Stimulated activated memory B cell treated with anti-CD40 and anti-IgM and Interleukin-4, amounts not matched to agents 10 μg/mL and 1 μg/mL and 100 μg/mL, for 72 hours (primary cell): ENCODE results near the gene CAPS.
A peak's percentile ranks its signal among the peaks of the same experiment; 100 is the strongest.

Experiments used
- ATAC-seq: fragments of 150-1000 bp; cut with Tn5 transposase; 2 replicates; pipeline ENCODE4 v1.10.0; 2021
- H3K27ac Mint-ChIP-seq: one replicate; pipeline ENCODE4 v1.8.0; 2022; ENCODE audit warnings: mild to moderate bottlenecking, mixed read lengths
- H3K27me3 Mint-ChIP-seq: one replicate; pipeline ENCODE4 v1.8.0; 2022; ENCODE audit warnings: mixed read lengths
- H3K36me3 Mint-ChIP-seq: one replicate; pipeline ENCODE4 v1.8.0; 2022; ENCODE audit warnings: mixed read lengths
- H3K4me1 Mint-ChIP-seq: one replicate; pipeline ENCODE4 v1.8.0; 2022; ENCODE audit warnings: mixed read lengths
- H3K4me3 Mint-ChIP-seq: one replicate; pipeline ENCODE4 v1.8.0; 2022; ENCODE audit warnings: mild to moderate bottlenecking, moderate library complexity, mixed read lengths
- H3K9me3 Mint-ChIP-seq: one replicate; pipeline ENCODE4 v1.8.0; 2022; ENCODE audit warnings: mixed read lengths

Gene CAPS

DNA sequence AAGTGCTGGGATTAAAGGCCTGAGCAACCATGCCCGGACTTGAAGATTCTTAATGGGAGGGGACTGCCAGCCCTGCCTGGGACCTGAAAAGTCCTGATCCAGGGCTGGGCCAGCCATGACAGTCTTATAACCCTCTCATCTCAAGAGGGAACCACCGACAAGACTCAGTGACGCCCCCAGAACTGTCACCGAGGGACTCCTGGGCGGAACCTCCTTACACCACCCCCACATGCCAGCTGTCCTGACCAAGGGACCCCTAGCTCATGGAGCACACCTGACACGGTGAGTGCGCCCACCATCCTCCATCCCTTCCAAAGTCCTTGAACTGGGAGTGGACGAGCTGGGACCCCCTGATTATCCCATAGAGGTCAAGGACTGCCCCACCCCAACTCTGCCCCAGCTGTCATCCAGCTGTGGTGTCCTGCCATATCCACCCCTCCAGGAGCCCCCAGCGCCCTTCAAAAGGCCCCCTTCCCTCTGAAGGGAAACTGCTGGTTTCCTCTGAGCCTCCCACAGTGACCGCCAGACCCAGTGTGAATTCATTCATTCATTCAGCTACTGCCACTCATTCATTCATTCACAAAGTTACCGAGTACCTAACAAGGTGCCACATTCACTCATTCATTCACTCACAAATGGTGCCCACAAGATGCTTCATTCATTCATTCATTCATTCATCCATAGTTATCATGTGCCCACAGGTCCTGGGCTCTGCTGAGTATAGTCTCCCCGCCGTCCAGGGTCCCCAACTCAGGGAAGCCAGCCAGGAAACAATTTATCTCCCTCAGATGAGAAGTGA, 14.1 kb upstream of the CAPS start:
- no peak overlapping the region for H3K4me3 Mint-ChIP-seq
- peaks cover 37% of the 10 kb centered on the region for H3K4me1 Mint-ChIP-seq
- no peaks in the 10 kb centered on the region for H3K27me3 Mint-ChIP-seq
- no peak overlapping the region for H3K27ac Mint-ChIP-seq
- H3K9me3 Mint-ChIP-seq = no peaks in the 10 kb centered on the region
- peaks cover 39% of the 10 kb centered on the region for H3K36me3 Mint-ChIP-seq
- ATAC-seq = no peak

DNA sequence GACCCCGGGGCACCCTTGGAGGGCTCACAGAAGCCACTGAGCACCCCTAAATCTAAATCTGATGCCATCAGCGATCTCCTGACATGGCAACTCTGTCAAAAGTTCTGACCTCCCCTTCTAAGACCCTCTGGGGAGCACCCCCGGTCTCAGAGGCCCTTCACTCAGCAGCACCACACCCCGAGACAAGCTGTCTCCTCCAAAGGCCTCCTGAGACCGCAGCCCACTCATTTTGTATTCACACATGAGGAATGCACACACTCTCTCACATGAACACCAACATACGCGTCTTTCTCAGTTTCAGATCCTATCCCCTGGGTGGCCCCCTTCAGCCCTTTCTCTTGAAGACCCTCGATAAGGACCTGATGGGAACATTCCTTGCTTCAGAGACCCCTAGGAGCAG, 13.1 kb upstream of the CAPS start:
- no peaks in the 10 kb centered on the region for H3K9me3 Mint-ChIP-seq
- H3K4me3 Mint-ChIP-seq = no peak overlapping the region
- peaks cover 28% of the 10 kb centered on the region for H3K36me3 Mint-ChIP-seq
- H3K4me1 Mint-ChIP-seq = peaks cover 40% of the 10 kb centered on the region
- no peak for ATAC-seq
- H3K27me3 Mint-ChIP-seq = no peaks in the 10 kb centered on the region
- no peak overlapping the region for H3K27ac Mint-ChIP-seq

DNA sequence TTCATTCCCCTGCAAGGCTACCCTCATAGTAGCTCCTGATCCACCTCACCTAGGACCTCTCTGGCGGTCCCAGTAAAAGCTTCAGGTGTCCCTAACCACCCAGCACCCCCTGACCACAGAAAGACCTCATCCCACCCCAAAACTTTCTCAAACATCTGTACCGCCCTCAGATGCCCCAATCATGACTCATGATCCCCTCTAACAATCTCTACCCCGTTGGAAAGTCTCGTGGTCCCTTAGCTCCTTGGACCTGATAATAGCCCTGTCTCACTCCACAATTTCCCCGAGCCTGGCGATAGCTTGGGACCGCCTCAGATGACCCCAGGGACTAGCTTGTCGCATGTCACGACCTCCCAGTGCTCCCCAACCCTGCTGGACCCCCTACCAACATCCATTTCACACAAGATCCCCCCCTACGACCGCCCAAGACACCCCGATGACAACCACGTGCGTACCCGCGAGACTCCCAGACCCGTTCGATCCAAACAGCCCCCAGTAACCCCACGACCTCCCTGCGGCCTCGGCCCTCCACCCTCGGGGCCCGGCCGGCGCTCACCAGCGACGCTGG, 10.9 kb upstream of the CAPS start:
- Mint-ChIP-seq H3K4me1 (peaks cover 52% of the 10 kb centered on the region), H3K27me3 (no peaks in the 10 kb centered on the region), H3K4me3 (peak overlapping the region; percentile 95), H3K36me3 (peaks cover 31% of the 10 kb centered on the region), H3K9me3 (no peaks in the 10 kb centered on the region), H3K27ac (peak overlapping the region; percentile 98)
- ATAC-seq = no peak

DNA sequence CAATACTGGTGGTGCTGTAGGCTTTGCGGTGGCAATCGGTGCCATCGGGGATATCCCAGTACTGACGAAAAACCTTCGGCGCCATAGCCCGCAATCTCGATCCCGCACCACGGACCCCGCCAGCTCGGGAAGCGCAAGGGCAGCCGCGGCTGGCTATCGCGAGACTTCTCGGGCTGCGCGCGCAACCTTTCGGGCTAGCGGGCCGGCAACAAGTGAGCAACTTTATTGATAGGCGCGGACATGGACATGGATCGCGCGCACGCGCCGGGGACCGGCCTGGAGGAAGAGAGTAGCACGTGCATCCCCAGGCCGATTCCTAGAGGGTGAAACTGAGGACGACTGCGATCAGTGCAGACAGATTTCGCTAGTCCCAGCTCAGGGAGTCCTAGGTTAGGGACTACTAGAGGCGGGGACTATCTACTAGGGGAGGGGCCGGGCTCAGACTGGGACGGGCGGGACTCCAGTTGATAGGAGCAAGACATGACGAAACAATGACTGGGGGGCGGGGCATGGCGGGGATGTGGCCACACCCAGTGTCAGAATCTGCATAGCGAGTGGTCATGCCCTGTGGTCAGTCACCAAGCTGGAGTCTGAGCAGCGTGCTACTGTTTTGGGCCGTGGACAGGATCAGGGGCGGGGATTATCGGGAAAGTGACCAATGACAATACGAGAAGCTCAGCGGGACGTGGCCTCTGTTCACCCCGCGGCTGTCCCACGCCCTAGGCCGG, 10.3 kb upstream of the CAPS start, which contains the start of gene NDUFA11:
TSS of gene NDUFA11 (minus strand) at position 167 of the 728 bp plus-strand sequence. CDS start at position 85, 82 bp downstream.
- peaks cover 31% of the 10 kb centered on the region for H3K36me3 Mint-ChIP-seq
- no peaks in the 10 kb centered on the region for H3K27me3 Mint-ChIP-seq
- H3K4me3 Mint-ChIP-seq = peak within 1 kb of the TSS; percentile 95
- no peaks in the 10 kb centered on the region for H3K9me3 Mint-ChIP-seq
- H3K27ac Mint-ChIP-seq = peak within 1 kb of the TSS; percentile 98
- peaks cover 52% of the 10 kb centered on the region for H3K4me1 Mint-ChIP-seq
- ATAC-seq = peak; percentile 75

DNA sequence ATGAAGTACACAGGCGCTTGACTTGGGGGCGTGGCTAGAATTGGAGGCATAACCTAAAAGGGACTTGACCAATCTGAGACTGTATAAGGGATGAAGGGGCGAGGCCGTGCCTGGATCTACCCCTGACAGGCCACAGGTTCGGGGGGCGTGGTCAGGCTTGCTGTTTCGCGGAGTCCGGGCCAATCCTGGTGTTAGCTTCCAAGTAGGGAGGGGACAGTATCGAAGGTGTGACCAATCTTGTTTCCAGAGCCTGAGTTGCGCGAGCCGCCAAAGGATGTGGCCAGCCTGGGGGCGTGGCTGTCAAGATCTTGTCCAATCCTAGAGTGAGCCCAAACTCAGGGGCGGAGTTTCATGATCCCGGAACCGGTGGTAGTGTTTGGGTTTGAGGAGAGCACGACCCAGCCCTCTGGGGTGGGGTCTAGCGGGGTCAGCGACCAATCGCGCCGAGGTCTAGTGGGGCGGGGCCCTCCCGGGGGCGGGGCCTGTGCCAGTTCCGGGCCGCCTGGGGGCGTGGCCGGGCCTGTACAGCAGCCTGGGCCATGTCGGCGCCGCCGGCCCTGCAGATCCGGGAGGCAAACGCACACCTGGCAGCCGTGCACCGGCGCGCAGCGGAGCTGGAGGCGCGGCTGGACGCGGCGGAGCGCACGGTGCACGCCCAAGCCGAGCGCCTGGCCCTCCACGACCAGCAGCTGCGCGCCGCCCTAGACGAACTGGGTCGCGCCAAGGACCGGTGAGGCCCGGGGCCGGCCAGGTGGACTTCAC, 9.5 kb upstream of the CAPS start, which contains the start of gene VMAC:
TSS of gene VMAC (plus strand) at position 521 of the 762 bp plus-strand sequence. CDS start at position 540, 19 bp downstream.
- H3K4me3 Mint-ChIP-seq = peak within 1 kb of the TSS; percentile 95
- H3K4me1 Mint-ChIP-seq = peaks cover 52% of the 10 kb centered on the region
- ATAC-seq = peak; percentile 93
- H3K9me3 Mint-ChIP-seq = no peaks in the 10 kb centered on the region
- H3K27ac Mint-ChIP-seq = peak within 1 kb of the TSS; percentile 98
- H3K27me3 Mint-ChIP-seq = no peaks in the 10 kb centered on the region
- peaks cover 31% of the 10 kb centered on the region for H3K36me3 Mint-ChIP-seq

DNA sequence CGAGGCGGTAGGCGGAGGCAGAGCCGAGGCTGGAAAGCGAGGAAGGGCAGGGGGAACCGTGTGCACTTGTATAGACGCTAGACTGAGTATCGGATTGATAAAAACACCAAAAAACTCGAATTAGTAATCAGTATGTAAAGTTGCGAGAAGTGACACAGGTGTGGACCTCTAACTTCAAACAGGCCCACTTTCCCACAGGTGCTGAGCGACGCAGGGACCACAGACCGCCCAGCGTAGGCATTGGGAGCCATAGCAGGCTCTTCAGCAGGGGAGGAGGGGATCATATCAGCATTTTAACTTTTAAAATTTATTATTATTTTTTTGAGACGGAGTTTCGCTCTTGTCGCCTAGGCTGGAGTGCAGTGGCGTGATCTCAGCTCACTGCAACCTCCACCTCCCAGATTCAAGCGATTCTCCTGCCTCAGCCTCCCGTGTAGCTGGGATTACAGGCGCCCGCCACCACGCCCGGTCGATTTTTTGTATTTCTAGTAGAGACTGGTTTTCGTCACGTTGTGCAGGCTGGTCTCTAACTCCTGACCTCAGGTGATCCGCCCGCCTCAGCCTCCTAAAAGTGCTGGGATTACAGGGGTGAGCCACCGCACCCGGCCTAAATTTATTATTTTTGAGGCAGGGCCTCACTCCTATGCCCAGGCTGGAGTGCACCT, 8.8 kb upstream of the CAPS start:
- H3K4me1 Mint-ChIP-seq = peaks cover 46% of the 10 kb centered on the region
- H3K4me3 Mint-ChIP-seq = peak overlapping the region; percentile 95
- no peaks in the 10 kb centered on the region for H3K9me3 Mint-ChIP-seq
- peaks cover 26% of the 10 kb centered on the region for H3K36me3 Mint-ChIP-seq
- H3K27ac Mint-ChIP-seq = peak overlapping the region; percentile 98
- H3K27me3 Mint-ChIP-seq = no peaks in the 10 kb centered on the region
- ATAC-seq = no peak

DNA sequence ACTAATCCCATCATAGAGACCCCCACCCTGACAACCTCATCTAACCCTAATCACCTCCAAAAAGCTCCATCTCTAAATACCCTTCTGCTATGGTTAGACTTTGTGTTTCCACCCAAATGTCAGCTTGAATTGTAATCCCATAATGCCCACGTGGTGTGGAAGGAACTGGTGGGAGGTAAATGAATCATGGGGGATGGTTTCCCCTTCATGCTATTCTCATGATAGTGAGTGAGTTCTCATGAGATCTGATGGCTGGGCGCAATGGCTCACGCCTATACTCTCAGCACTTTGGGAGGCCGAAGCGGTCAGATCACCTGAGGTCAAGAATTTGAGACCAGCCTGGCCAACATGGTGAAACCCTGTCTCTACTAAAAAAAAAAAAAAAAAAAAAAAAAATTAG, 6.8 kb upstream of the CAPS start:
- peaks cover 29% of the 10 kb centered on the region for H3K4me1 Mint-ChIP-seq
- H3K27ac Mint-ChIP-seq = no peak overlapping the region
- H3K36me3 Mint-ChIP-seq = peaks cover 27% of the 10 kb centered on the region
- H3K9me3 Mint-ChIP-seq = no peaks in the 10 kb centered on the region
- no peak for ATAC-seq
- no peak overlapping the region for H3K4me3 Mint-ChIP-seq
- no peaks in the 10 kb centered on the region for H3K27me3 Mint-ChIP-seq

DNA sequence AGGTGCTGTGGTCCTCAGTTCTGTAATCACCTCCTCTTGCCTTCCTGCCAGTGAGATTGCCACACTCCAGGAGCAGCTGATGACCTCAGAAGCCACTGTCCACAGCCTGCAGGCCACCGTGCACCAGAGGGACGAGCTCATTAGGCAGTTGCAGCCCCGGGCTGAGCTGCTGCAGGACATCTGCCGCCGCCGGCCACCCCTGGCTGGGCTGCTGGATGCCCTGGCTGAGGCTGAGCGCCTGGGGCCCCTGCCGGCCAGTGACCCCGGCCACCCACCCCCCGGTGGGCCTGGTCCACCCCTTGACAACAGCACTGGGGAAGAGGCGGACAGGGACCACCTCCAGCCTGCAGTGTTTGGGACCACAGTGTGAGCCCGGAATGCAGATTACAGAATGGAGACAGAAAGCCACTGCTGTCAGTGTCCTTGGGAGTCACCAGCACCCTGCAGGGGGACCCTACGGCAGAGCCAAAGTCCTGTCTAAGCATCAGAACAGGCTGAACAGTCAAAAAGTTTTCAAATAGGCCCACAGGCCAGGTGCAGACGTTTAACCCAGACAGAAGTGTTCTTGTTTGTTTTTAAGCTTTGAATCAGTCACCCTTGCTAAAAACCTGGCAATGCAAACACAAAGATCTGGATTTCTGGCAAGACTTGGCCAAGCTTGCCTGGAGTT, 5.1 kb upstream of the CAPS start:
- peaks cover 15% of the 10 kb centered on the region for H3K4me1 Mint-ChIP-seq
- H3K27ac Mint-ChIP-seq = no peak overlapping the region
- peaks cover 18% of the 10 kb centered on the region for H3K36me3 Mint-ChIP-seq
- H3K4me3 Mint-ChIP-seq = no peak overlapping the region
- no peaks in the 10 kb centered on the region for H3K9me3 Mint-ChIP-seq
- ATAC-seq = no peak
- H3K27me3 Mint-ChIP-seq = no peaks in the 10 kb centered on the region

DNA sequence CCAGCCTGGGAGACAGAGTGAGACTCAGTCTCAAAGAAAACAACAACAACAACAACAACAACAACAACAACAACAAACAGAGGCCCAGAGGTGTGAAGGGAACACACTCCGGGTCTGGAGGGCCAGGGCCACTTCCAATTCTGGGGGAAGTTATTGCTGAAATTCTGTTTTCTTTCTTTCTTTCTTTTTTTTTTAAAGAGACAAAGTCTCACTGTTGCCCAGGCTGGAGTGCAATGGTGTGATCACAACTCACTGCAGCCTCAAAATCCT, 3.5 kb upstream of the CAPS start:
- H3K36me3 Mint-ChIP-seq = peaks cover 24% of the 10 kb centered on the region
- ATAC-seq = no peak
- peaks cover 15% of the 10 kb centered on the region for H3K4me1 Mint-ChIP-seq
- H3K9me3 Mint-ChIP-seq = no peaks in the 10 kb centered on the region
- H3K4me3 Mint-ChIP-seq = no peak overlapping the region
- no peak overlapping the region for H3K27ac Mint-ChIP-seq
- no peaks in the 10 kb centered on the region for H3K27me3 Mint-ChIP-seq

DNA sequence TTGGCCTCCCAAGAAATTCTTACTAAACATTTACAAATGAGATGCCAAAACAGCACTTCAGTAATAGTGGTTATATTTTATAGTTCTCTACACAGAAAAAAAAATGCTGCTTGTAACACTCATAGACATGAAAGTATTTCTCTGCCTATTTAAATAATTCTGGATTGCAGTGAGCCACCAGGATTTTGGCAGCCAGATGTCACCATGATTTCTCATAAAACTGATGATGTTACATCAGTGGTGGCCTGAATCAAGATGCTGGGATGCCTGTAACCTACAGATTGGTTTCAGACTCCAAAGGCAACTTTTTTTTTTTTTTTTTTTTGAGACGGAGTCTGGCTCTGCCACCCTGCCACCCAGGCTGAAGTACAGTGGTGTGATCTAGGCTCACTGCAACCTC, 2.7 kb upstream of the CAPS start:
- no peak for ATAC-seq
- peaks cover 30% of the 10 kb centered on the region for H3K36me3 Mint-ChIP-seq
- H3K4me3 Mint-ChIP-seq = no peak overlapping the region
- no peaks in the 10 kb centered on the region for H3K27me3 Mint-ChIP-seq
- H3K27ac Mint-ChIP-seq = no peak overlapping the region
- H3K9me3 Mint-ChIP-seq = no peaks in the 10 kb centered on the region
- peaks cover 8% of the 10 kb centered on the region for H3K4me1 Mint-ChIP-seq

DNA sequence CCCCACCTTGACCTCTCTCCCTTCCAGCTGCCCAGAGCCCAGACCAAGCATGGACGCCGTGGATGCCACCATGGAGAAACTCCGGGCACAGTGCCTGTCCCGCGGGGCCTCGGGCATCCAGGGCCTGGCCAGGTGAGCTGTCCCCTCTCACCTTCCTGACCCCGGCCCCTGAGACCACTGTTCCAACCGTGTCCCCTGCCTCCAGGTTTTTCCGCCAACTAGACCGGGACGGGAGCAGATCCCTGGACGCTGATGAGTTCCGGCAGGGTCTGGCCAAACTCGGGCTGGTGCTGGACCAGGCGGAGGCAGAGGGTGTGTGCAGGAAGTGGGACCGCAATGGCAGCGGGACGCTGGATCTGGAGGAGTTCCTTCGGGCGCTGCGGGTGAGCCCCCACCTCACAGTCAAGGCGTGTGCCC, 312 bp downstream of the CAPS start:
- Mint-ChIP-seq H3K36me3 (peaks cover 41% of the 10 kb centered on the region), H3K4me1 (no peaks in the 10 kb centered on the region), H3K9me3 (no peaks in the 10 kb centered on the region), H3K27ac (no peak overlapping the region), H3K27me3 (no peaks in the 10 kb centered on the region), H3K4me3 (no peak overlapping the region)
- no peak for ATAC-seq

DNA sequence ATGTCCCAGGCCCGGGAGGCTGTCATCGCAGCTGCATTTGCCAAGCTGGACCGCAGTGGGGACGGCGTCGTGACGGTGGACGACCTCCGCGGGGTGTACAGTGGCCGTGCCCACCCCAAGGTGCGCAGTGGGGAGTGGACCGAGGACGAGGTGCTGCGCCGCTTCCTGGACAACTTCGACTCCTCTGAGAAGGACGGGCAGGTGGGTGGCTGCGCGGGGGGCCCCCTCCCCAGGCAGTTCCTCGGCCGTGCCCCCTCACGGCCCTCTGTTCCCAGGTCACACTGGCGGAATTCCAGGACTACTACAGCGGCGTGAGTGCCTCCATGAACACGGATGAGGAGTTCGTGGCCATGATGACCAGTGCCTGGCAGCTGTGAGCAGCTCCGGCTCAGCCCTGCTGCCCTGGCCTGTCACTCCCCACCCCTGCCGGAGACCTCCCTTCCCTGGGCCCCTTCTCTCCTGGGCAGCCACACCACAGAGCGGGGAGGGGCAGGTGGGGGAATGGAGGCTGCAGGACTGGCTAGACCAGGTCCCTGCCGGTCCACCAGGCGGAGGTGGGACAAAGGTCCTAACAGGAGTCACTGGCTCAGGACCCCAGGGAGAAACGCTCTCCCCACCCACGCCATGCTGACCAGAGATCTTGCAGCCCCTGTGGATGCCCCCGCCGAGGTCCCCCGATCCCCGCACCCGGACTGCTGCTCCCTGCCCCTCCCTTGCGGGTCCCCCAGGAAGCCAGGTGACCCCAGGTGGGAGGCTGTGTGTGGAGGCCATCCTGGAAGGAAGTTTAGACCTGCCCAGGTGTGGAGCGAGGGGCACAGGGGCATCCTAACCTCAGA, 1.1 kb downstream of the CAPS start:
- no peak for ATAC-seq
- Mint-ChIP-seq H3K4me3 (no peak overlapping the region), H3K4me1 (no peaks in the 10 kb centered on the region), H3K9me3 (no peaks in the 10 kb centered on the region), H3K36me3 (peaks cover 47% of the 10 kb centered on the region), H3K27ac (no peak overlapping the region), H3K27me3 (no peaks in the 10 kb centered on the region)

DNA sequence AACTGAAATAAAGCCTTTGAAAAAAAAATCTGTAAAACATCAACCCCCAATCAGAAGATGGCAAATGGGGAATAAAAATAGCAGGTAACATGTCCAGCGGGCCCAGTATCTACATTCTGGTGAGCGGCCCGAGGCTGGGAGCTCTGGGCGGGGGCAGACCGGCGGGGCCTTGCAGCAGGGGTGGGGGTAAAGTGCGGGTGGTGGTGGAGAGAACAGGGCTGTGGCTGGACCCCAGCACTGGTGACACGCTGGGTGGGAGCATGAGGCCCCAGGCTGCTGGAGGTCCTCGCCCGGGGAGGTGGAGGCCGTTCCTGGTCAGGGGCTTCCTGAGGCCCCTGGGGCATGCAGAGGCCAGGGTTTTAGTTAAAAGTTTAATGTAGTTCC, 1.7 kb downstream of the CAPS start:
- no peaks in the 10 kb centered on the region for H3K9me3 Mint-ChIP-seq
- no peaks in the 10 kb centered on the region for H3K27me3 Mint-ChIP-seq
- H3K4me3 Mint-ChIP-seq = no peak overlapping the region
- no peak for ATAC-seq
- H3K4me1 Mint-ChIP-seq = no peaks in the 10 kb centered on the region
- H3K27ac Mint-ChIP-seq = no peak overlapping the region
- peaks cover 44% of the 10 kb centered on the region for H3K36me3 Mint-ChIP-seq
